ENCODE results near the gene DCLRE1B. TPM values are rescaled to one million over a fixed set of nuclear protein-coding genes. Genes with fewer than 3 reads are reported as not detected.
A peak's percentile ranks its signal among the peaks of the same experiment; 100 is the strongest.

DCLRE1B gene
- total RNA-seq, 1 donor from 2014 or later = 21.2 TPM

- no peak overlapping the region for H3K27ac Mint-ChIP-seq
- no peaks in the 10 kb centered on the region for H3K27me3 Mint-ChIP-seq (ENCODE audit: insufficient read depth)
- intact Hi-C loops (cut with micrococcal nuclease) = no loop called here
- DNase-seq (ENCODE audit: low spot score) = no peak
- no peak overlapping the region for H3K4me3 Mint-ChIP-seq
- peaks cover 14% of the 10 kb centered on the region for H3K4me1 Mint-ChIP-seq (ENCODE audit: low read depth)
- H3K36me3 Mint-ChIP-seq (ENCODE audit: low read depth) = peaks cover 37% of the 10 kb centered on the region
- H3K9me3 Mint-ChIP-seq = no peaks in the 10 kb centered on the region
These were observed 11.9 kb upstream of the DCLRE1B start for GRCh38 chr1:113893267-113893666.

DNA sequence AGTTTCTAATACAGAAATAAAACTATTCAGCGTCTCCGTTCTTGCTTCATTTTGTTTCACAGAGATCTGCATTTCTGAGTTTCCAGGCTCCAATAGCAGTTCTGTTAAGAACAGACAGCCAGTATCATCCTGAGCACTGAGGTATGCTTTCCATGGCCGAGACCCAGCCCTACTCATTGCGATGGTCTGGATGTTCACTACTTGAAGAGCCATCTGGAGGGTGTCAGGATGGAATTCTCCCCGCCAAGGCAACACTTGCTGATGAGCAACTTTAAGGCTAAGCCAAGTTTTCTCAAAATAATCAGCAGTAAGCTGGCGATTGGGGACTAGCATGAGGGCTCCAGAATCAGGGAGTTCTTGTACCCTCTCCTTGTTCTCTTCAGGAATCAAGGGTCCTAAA is 10.0 kb upstream of the DCLRE1B start:
- Mint-ChIP-seq H3K36me3 (ENCODE audit: low read depth) (peaks cover 53% of the 10 kb centered on the region), H3K9me3 (no peaks in the 10 kb centered on the region), H3K27me3 (ENCODE audit: insufficient read depth) (no peaks in the 10 kb centered on the region), H3K27ac (no peak overlapping the region), H3K4me3 (no peak overlapping the region), H3K4me1 (ENCODE audit: low read depth) (peaks cover 32% of the 10 kb centered on the region)
- intact Hi-C loops (cut with micrococcal nuclease) = no loop called here
- DNase-seq (ENCODE audit: low spot score) = no peak

GRCh38 chr1:113895961-113896360 is 9.2 kb upstream of the DCLRE1B start:
- intact Hi-C loops (cut with micrococcal nuclease) = no loop called here
- H3K36me3 Mint-ChIP-seq (ENCODE audit: low read depth) = peaks cover 56% of the 10 kb centered on the region
- no peaks in the 10 kb centered on the region for H3K27me3 Mint-ChIP-seq (ENCODE audit: insufficient read depth)
- peaks cover 34% of the 10 kb centered on the region for H3K4me1 Mint-ChIP-seq (ENCODE audit: low read depth)
- H3K27ac Mint-ChIP-seq = no peak overlapping the region
- DNase-seq (ENCODE audit: low spot score) = no peak
- H3K4me3 Mint-ChIP-seq = no peak overlapping the region
- no peaks in the 10 kb centered on the region for H3K9me3 Mint-ChIP-seq

GRCh38 chr1:113898241-113898814 is 6.8 kb upstream of the DCLRE1B start:
- H3K36me3 Mint-ChIP-seq (ENCODE audit: low read depth) = peaks cover 74% of the 10 kb centered on the region
- H3K27ac Mint-ChIP-seq = peak overlapping the region; percentile 65
- intact Hi-C loops (cut with micrococcal nuclease) = no loop called here
- H3K4me3 Mint-ChIP-seq = no peak overlapping the region
- DNase-seq (ENCODE audit: low spot score) = no peak
- H3K27me3 Mint-ChIP-seq (ENCODE audit: insufficient read depth) = no peaks in the 10 kb centered on the region
- no peaks in the 10 kb centered on the region for H3K9me3 Mint-ChIP-seq
- H3K4me1 Mint-ChIP-seq (ENCODE audit: low read depth) = peaks cover 57% of the 10 kb centered on the region

- no peaks in the 10 kb centered on the region for H3K27me3 Mint-ChIP-seq (ENCODE audit: insufficient read depth)
- peaks cover 65% of the 10 kb centered on the region for H3K4me1 Mint-ChIP-seq (ENCODE audit: low read depth)
- no peak for DNase-seq (ENCODE audit: low spot score)
- H3K27ac Mint-ChIP-seq = no peak overlapping the region
- intact Hi-C loops (cut with micrococcal nuclease) = no loop called here
- no peaks in the 10 kb centered on the region for H3K9me3 Mint-ChIP-seq
- H3K4me3 Mint-ChIP-seq = no peak overlapping the region
- peaks cover 73% of the 10 kb centered on the region for H3K36me3 Mint-ChIP-seq (ENCODE audit: low read depth)
These were observed 6.0 kb upstream of the DCLRE1B start for GRCh38 chr1:113899111-113899510.

DNA sequence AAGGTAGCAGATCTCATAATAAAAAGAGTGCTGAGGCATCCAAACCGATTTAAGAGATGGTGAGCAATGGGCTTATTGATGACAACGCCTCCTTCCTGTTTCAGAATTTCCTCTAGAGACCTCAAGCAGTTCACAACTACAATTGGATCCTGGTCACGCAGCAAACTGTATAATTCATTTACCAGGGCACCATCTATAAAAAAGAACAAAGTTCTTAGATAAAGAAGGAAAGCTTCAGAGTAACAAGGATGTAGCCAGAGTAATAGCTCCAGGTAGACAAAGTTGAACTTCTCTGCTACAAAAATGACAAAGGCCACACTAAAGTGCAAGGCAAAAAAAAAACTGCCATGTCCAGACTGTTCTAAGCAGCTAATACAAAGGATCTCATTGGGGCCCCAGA is 3.9 kb upstream of the DCLRE1B start:
- H3K36me3 Mint-ChIP-seq (ENCODE audit: low read depth) = peaks cover 60% of the 10 kb centered on the region
- H3K4me3 Mint-ChIP-seq = peak overlapping the region; percentile 27
- H3K4me1 Mint-ChIP-seq (ENCODE audit: low read depth) = peaks cover 71% of the 10 kb centered on the region
- intact Hi-C loops (cut with micrococcal nuclease) = loop anchor here (5.0 to 10.0 kb wide), 3 partner anchors 506 to 946 kb away; partner anchors contain the start of genes MAGI3, NRAS and SLC16A1
- DNase-seq (ENCODE audit: low spot score) = no peak
- H3K27ac Mint-ChIP-seq = no peak overlapping the region
- no peaks in the 10 kb centered on the region for H3K27me3 Mint-ChIP-seq (ENCODE audit: insufficient read depth)
- H3K9me3 Mint-ChIP-seq = no peaks in the 10 kb centered on the region

DNA sequence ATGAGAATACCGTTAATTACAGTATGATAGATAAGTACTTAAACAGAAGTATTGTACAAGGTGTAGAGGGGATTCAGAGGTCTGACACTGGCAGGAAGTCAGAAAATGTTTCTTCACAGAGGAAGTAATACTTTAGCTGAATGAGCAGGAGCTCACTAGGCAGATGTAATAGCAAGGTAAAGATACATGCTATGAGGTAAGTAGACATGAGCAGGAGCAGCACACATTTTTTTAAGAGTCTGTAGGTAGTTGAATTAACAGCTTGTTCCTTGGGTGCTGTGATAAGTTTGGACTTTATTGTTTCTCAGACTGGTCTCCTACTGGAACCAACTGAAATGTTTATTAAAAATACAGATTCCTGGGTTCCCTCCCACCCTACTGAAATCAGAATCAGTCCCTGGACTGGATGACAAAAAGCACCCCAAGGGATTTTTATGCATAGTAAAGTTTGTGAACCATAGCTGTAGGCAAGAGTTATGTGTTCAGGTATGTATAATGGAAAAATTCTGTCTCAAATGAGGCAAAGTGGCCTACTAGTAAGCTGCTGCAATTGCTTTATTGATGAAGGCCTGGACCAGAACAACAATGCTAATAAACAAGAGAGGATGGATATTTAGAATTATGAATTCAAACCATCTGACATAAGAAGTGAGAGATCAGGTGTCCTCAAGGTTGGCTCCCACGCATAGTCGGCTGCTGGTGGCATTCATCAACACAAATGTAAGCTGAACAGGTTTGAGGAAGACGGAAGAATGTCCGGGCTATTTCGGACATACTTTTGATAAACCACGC is 1.4 kb upstream of the DCLRE1B start:
- peaks cover 65% of the 10 kb centered on the region for H3K4me1 Mint-ChIP-seq (ENCODE audit: low read depth)
- H3K36me3 Mint-ChIP-seq (ENCODE audit: low read depth) = peaks cover 47% of the 10 kb centered on the region
- intact Hi-C loops (cut with micrococcal nuclease) = loop anchor here (1.0 to 10.0 kb wide), 5 partner anchors 32 to 949 kb away; partner anchors contain the start of genes MAGI3, NRAS, PTPN22 and SLC16A1
- H3K27ac Mint-ChIP-seq = peak overlapping the region; percentile 95
- H3K4me3 Mint-ChIP-seq = peak overlapping the region; percentile 99
- H3K9me3 Mint-ChIP-seq = no peaks in the 10 kb centered on the region
- H3K27me3 Mint-ChIP-seq (ENCODE audit: insufficient read depth) = no peaks in the 10 kb centered on the region
- no peak for DNase-seq (ENCODE audit: low spot score)

- intact Hi-C loops (cut with micrococcal nuclease) = loop anchor here (1.0 to 10.0 kb wide), 5 partner anchors 33 to 949 kb away; partner anchors contain the start of genes MAGI3, NRAS, PTPN22 and SLC16A1
- Mint-ChIP-seq H3K4me1 (ENCODE audit: low read depth) (peaks cover 59% of the 10 kb centered on the region), H3K4me3 (peak overlapping the region; percentile 99), H3K36me3 (ENCODE audit: low read depth) (peaks cover 46% of the 10 kb centered on the region), H3K27me3 (ENCODE audit: insufficient read depth) (no peaks in the 10 kb centered on the region), H3K27ac (peak overlapping the region; percentile 95), H3K9me3 (no peaks in the 10 kb centered on the region)
- DNase-seq (ENCODE audit: low spot score) = no peak
These were observed 843 bp upstream of the DCLRE1B start for GRCh38 chr1:113904293-113904673.

DNA sequence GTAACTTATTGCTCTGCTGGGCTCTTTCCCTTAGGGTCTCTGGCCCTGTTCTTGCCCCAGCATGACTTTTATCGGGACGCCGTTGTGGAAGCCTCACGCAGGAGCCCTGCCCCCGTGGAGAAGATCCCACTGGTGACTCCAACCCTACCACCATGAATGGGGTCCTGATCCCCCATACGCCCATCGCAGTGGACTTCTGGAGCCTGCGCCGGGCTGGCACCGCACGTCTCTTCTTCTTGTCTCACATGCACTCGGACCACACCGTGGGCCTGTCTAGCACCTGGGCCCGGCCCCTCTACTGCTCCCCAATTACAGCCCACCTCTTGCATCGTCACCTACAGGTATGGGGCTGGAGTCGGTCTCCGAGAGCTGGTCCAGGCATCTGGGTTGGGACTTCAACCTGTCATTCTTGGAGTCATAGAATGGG is 322 bp downstream of the DCLRE1B start:
- Mint-ChIP-seq H3K27me3 (ENCODE audit: insufficient read depth) (no peaks in the 10 kb centered on the region), H3K9me3 (no peaks in the 10 kb centered on the region), H3K4me3 (peak overlapping the region; percentile 99), H3K36me3 (ENCODE audit: low read depth) (peaks cover 41% of the 10 kb centered on the region), H3K4me1 (ENCODE audit: low read depth) (peaks cover 58% of the 10 kb centered on the region), H3K27ac (peak overlapping the region; percentile 95)
- intact Hi-C loops (cut with micrococcal nuclease) = loop anchor here (1.0 to 10.0 kb wide), 7 partner anchors 24 to 951 kb away; partner anchors contain the start of genes HIPK1, MAGI3, PHTF1 and RSBN1
- DNase-seq (ENCODE audit: low spot score) = no peak

- intact Hi-C loops (cut with micrococcal nuclease) = no loop called here
- no peaks in the 10 kb centered on the region for H3K9me3 Mint-ChIP-seq
- H3K36me3 Mint-ChIP-seq (ENCODE audit: low read depth) = peaks cover 36% of the 10 kb centered on the region
These were observed 7.6 kb downstream of the DCLRE1B start for GRCh38 chr1:113912594-113913311.

DNA sequence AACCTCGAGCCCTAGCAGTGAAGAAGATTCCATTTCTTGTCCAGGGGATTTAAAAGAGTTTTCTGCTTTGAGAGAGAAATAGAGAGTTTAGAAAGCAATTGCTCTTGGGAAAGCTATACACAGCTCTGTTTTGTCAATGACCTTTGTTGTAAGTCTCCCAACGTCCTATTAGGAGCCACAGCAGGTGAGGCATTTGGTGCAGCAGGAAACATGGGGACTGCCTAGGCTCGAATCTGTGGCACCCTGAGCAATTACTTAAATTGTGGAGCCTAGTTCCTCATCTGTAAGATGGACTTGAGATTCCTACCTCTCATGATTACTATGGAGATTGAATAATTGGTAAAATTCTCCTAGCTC is 8.2 kb downstream of the DCLRE1B start:
- H3K27me3 Mint-ChIP-seq (ENCODE audit: insufficient read depth) = no peaks in the 10 kb centered on the region
- intact Hi-C loops (cut with micrococcal nuclease) = no loop called here
- DNase-seq (ENCODE audit: low spot score) = no peak
- H3K36me3 Mint-ChIP-seq (ENCODE audit: low read depth) = peaks cover 32% of the 10 kb centered on the region
- no peak overlapping the region for H3K4me3 Mint-ChIP-seq
- peaks cover 12% of the 10 kb centered on the region for H3K4me1 Mint-ChIP-seq (ENCODE audit: low read depth)
- H3K9me3 Mint-ChIP-seq = no peaks in the 10 kb centered on the region
- no peak overlapping the region for H3K27ac Mint-ChIP-seq

More at GRCh38 chr1:113912594-113913311, 7.6 kb downstream of the DCLRE1B start:
- peaks cover 17% of the 10 kb centered on the region for H3K4me1 Mint-ChIP-seq (ENCODE audit: low read depth)
- no peak for DNase-seq (ENCODE audit: low spot score)
- no peak overlapping the region for H3K4me3 Mint-ChIP-seq
- no peak overlapping the region for H3K27ac Mint-ChIP-seq
- H3K27me3 Mint-ChIP-seq (ENCODE audit: insufficient read depth) = no peaks in the 10 kb centered on the region

- peaks cover 28% of the 10 kb centered on the region for H3K36me3 Mint-ChIP-seq (ENCODE audit: low read depth)
- peaks cover 12% of the 10 kb centered on the region for H3K4me1 Mint-ChIP-seq (ENCODE audit: low read depth)
These were observed 8.9 kb downstream of the DCLRE1B start for GRCh38 chr1:113913887-113914664.

More at GRCh38 chr1:113913887-113914664, 8.9 kb downstream of the DCLRE1B start:
- no peak for DNase-seq (ENCODE audit: low spot score)
- Mint-ChIP-seq H3K27me3 (ENCODE audit: insufficient read depth) (no peaks in the 10 kb centered on the region), H3K4me3 (no peak overlapping the region), H3K9me3 (no peaks in the 10 kb centered on the region), H3K27ac (no peak overlapping the region)
- intact Hi-C loops (cut with micrococcal nuclease) = no loop called here
